ENCODE measurements around the gene NMNAT1.
A peak's percentile ranks its signal among the peaks of the same experiment; 100 is the strongest.

DNA sequence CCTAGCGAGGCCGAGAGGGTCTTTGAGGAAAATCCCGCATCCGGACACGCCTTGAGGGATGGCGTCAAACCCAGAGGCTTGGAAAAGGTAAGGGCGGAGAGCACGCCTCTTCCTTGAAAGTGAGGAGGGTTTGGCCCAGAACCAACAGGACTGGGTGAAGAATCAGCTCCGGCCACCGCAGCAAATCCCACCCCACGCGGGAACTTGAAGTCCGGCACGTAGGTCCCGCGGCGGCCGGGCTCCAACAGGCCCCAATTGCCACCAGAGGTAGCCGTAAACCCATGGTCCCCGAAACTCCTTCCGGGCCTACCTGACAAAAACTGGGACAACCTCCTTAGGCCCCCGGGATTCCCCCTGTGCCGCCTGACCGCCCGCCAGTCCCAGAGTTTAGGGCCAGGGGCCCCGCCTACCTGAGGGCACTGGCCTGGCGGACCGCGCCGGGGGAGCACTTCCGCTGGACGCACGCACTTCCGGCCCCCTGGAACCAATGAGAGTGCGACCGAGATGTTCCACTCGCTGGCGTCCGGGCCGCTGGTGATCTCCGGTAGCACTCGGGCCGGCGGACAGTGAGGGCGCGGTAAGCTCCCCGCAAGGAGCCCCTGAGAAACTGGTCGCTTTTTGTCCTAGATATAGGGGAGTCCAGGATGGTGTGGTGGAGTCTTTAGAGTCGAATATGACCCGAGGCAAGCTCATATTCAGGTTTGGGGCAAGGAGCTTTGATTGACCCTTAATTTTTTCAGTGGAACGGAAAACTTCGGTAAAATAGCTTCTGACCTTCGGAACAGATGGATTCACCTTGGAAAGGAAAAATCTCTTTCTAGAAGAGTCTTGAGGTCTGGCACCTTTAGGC lies at the start of gene NMNAT1, which contains the start of gene LZIC:
- TF ChIP-seq CTCF (IDR thresholded peaks at IDR 0.05) (no peak), POLR2AphosphoS5 (IDR thresholded peaks at IDR 0.05; ENCODE audit: low read depth, low read length) (peak; percentile 98), REST (IDR thresholded peaks at IDR 0.05; ENCODE audit: insufficient read depth in 1 of 2, low read depth in 2 of 2, low read length in 1 of 2) (peak; percentile 4 to 51; a peak in 1 of 4 replicates), SIN3A (IDR thresholded peaks at IDR 0.05; ENCODE audit: borderline replicate concordance, insufficient read depth, low read depth, low read length) (peak; percentile 94; the same call in 1 of the 2 replicates)
